ENCODE measurements around the gene RNF151. TPM values are rescaled to one million over a fixed set of nuclear protein-coding genes. Genes with fewer than 3 reads are reported as not detected.
A peak's percentile ranks its signal among the peaks of the same experiment; 100 is the strongest.
"Not testable (repeated sequence)": the region's sequence is repeated elsewhere in the genome, so short reads cannot be mapped to it uniquely, and the experiment has no call there.

The RNF151 gene, protein sequence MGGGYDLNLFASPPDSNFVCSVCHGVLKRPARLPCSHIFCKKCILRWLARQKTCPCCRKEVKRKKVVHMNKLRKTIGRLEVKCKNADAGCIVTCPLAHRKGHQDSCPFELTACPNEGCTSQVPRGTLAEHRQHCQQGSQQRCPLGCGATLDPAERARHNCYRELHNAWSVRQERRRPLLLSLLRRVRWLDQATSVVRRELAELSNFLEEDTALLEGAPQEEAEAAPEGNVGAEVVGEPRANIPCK
- total RNA-seq (2014; rRNA removed; shearing (Covaris generic)) = not detected in 2 replicates
- polyA plus RNA-seq (2015; cell fraction: cytosol; rRNA removed) = not detected in 2 replicates
- not detected in 2 replicates for polyA plus RNA-seq (2015; cell fraction: nucleus; rRNA removed)

DNA sequence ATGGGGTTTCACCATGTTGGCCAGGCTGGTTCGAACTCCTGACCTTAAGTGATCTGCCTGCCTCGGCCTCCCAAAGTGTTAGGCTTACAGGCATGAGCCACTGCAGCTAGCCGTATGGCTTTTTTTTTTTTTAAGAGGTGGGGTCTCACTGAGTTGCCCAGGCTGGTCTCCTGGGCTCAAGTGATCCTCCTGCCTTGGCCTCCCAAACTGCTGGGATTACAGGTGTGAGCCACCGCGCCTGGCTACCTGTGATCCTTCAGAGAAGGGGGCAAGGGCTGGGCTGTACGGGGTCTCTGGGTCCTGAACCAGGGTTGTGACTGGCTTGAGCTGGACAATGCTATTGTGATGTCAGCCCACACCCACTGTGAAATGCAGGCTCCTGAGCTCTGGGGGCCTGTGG lies at the start of gene RNF151:
Gene RNF151 (plus strand): TSS at position 397 of the 400 bp plus-strand sequence. CDS start 26 bp downstream, outside the sequence.
- in situ Hi-C loops (cut with HindIII; ENCODE audit: low pct_unique_long_range_greater_than_20kb, low sequenced_read_pairs) = no loop called here
- no peak for DNase-seq (ENCODE audit: low read depth, low spot score)

DNA sequence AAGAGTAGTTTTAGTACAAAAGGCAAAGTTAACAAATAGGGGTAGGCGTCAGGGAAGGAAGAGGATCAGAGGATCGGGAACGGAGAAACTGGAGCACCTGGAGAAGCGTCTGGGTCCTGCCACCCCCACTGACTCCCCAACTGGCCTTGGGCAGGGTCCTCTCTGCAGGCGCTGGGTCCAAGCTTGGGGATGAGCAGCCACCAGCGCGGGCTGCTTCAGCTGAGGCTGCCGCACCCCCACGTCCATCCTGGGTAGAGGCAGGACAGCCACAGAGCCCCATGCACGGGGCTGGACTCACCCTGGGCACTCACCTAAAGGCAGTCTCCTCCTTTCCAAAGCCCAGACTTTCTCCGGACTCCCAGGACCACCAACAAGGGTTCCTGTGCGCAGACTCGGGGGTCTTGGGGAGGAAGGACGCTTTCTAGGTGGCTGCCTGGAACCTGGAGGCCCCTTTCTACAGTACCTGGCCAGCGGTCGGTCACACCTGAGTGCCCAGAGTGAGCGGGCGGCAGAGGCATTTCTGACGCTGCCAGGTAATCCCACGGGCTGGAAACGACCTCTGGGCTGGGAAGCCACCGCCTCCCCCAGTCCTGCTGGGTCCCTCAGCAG lies 49.5 kb upstream of the RNF151 start:
- in situ Hi-C loops (cut with HindIII; ENCODE audit: low pct_unique_long_range_greater_than_20kb, low sequenced_read_pairs) = no loop called here
- DNase-seq (ENCODE audit: low read depth, low spot score) = no peak

DNA sequence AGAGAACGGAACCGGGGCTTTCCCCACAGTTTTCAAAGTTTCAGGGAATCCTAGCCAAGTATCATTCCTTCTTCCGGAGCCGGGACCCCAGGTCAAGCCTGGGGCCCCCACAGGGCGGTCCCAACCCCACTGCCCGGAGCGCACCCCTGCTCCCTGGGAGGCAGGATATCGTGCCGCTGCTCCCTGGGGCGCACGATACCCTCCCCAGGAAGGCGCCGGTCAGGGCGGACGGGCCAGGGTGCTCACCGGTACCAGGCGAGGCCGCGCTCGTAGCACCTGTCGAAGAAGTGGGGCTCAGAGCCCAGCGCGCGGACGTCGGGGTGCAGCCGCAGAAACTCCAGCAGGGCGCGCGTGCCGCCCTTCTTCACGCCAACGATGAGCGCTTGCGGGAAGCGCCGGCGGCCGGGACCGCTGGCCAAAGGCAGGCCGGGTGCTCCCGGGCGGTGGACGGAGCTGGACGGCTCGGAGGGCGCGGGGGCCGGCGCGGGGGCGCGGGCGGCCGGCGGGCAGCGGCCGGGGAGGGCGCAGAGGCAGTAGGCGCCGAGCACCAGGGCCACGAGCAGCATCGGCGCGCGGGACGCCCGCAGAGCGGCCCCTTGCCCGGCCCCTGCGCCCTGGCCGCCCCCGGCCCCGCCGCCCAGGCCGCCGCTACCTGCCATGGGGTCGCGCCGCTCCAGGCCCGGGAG lies 48.8 kb upstream of the RNF151 start:
- no peak for DNase-seq (ENCODE audit: low read depth, low spot score)

DNA sequence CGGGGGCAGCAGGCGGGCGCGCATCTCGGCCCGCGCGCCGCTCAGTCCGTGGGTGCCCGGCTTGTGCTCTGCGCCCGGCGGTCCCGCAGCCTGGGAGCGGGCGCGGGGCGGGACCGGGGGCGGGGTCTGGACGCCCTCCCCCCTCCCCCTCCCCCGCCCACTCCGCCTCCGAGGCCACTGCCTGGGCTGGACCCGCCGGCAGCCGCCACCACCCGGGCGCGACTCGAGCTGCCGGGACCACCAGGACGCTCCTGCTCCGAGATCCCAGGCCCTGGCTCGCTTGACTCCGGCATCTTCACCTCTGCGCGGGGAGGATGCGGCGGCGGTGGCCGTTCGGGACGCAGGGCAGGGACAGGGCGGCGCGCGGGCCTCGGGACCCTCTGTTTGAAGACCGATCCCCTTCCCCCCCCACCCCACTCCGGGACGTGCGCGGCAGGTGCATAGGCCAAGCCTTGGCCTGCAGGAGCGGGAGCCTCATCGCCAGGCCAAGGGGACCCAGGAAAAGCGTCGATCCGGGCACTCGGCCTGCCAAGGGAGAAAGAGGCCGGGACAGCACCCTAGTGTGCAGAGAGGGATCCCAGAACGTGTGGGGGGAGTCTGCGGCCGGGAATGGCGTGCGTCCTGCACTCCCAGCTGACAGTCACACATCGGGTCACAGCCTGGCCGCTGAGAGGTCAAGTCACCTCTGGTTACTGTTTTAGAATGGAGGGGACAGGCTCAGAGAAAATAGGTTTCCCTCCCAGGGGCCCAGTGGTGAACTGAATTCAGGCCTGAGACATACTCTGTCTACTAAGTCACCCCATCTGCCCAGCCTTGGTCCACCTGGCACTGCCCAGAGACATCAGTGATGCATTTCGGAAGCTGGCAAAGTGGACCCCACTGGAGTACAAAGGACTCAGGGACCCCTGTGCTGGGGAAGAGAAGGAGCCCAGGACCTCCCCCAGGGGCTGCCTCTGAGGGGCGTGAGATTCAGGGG lies 48.0 kb upstream of the RNF151 start, which contains the start of gene HS3ST6:
Gene HS3ST6 (minus strand): TSS at position 65 of the 976 bp plus-strand sequence. CDS start 92 bp downstream, outside the sequence.
- DNase-seq (ENCODE audit: low read depth, low spot score) = no peak
- in situ Hi-C loops (cut with HindIII; ENCODE audit: low pct_unique_long_range_greater_than_20kb, low sequenced_read_pairs) = no loop called here

More for the DNA sequence above, 48.8 kb upstream of the RNF151 start:
- in situ Hi-C loops (cut with HindIII; ENCODE audit: low pct_unique_long_range_greater_than_20kb, low sequenced_read_pairs) = no loop called here

DNA sequence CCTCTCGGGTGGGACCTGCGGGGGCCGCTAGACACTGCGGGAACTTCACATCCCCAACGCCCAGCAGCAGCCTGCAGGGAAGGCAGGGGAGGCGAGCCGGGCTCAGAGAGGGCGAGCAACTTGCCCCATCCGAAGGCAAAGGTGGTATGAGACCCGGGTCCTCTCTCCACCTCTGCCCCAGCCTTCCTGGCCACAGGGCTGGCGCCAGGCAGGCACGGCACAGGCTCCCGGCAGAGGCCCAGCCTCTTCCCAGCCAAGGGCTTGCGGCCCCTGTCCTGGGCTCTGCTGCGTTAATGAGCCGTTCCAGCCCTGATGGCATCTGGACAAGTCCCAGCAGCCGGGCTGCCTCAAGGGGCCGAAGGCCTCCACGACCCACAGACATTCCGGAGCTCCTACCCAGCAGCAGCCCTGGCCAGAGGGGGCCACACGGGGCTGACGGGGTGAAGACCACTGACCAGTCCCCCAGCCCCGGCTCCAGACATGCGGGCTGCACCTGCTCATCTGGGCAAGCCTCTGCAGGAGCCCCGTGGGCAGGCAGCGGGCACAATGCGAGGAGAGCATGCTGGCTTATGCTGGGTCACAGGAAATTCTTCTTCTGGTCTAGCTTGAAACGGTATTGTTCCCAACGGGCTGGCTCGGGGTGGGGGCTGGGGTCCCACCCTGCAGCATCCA lies 47.2 kb upstream of the RNF151 start:
- in situ Hi-C loops (cut with HindIII; ENCODE audit: low pct_unique_long_range_greater_than_20kb, low sequenced_read_pairs) = no loop called here
- DNase-seq (ENCODE audit: low read depth, low spot score) = no peak

DNA sequence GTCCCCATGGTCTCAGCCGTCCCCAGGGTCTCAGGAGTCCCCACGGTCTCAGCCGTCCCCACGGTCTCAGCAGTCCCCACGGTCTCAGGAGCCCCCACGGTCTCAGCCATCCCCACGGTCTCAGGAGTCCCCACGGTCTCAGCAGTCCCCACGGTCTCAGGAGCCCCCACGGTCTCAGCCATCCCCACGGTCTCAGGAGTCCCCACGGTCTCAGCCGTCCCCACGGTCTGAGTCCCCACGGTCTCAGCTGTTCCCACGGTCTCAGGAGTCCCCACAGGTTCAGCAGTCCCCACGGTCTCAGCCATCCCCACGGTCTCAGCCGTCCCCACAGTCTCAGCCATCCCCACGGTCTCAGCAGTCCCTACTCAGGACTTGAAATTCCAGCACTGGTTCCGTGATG lies 46.5 kb upstream of the RNF151 start:
- in situ Hi-C loops (cut with HindIII; ENCODE audit: low pct_unique_long_range_greater_than_20kb, low sequenced_read_pairs) = not testable (repeated sequence)

DNA sequence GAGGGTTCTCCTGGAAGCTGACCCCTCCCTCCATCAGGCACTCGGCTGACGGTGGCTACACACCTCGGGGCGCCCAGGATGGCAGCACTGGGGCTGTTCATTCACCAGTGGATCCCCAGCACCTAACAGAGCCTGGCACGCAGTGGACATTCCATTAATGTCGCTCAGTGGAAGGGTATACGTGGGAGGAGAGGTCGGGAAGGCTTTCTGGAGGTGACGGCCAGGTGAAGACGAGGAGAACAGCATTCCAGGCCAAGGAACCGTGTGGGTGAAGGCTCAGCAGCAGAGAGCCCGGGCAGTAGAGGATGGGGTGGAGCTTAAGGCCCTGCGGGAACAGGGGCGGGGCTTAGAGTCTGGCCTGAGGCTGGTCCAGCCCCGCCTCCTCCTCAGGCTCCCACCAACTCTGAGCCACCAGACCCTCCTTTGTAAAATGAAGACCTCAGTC lies 45.9 kb upstream of the RNF151 start:
- in situ Hi-C loops (cut with HindIII; ENCODE audit: low pct_unique_long_range_greater_than_20kb, low sequenced_read_pairs) = no loop called here
- DNase-seq (ENCODE audit: low read depth, low spot score) = peak; percentile 28

More for the DNA sequence above, 46.5 kb upstream of the RNF151 start:
- not testable (repeated sequence) for DNase-seq (ENCODE audit: low read depth, low spot score)

DNA sequence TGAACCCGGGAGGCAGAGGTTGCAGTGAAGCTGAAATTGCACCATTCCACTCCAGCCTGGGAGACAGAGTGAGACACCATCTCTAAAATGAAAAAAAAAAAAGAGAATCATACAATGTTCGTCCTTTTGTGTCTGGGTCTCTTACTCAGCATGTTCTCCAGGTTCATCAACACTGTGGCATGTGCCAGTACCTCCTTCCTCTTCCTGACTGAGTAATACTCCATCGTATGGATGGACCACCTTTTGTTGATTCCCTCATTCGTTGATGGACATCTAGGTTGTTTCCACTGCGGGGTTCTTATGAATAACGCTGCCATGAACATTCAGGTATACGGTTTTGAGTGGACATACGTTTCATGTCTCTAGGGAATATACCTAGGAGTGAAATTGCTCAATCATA lies 44.3 kb upstream of the RNF151 start:
- in situ Hi-C loops (cut with HindIII; ENCODE audit: low pct_unique_long_range_greater_than_20kb, low sequenced_read_pairs) = no loop called here

DNA sequence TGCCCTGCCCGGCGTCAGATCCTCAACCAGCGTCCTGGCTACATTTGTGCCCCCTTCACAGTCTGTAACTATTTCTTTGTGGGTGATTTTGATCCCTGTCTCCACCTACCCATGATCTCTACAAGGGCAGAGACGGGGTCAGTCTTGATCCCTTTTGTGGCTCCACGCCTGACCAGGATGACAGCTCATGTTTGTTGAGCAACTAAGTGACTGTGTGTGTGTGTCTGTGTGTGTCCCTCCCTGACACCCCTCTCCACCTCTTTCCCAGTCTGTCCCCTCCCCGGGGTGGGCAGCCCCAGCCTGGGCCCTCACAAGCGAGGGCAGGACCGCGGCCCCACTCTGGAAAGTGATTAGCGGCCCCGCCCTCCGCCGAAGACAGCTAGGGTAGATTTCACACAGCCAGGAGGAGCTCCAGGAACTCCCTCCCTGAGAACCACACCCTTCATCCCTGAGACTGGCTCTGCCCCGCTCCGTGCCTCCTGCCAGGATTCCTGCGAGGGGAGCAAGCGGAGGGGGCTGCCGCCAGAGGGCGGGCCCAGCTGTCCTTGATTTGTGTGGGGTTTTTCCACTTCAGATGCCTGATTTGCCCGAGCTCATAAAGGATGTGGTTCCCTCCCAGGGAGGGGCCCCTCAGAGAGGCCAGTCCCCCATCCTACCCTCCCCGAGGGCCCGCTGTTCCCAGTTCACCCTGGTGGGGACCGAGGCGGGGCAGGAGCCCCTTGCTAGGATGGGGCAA lies 43.2 kb upstream of the RNF151 start:
- DNase-seq (ENCODE audit: low read depth, low spot score) = no peak
- in situ Hi-C loops (cut with HindIII; ENCODE audit: low pct_unique_long_range_greater_than_20kb, low sequenced_read_pairs) = no loop called here

More for the DNA sequence above, 44.3 kb upstream of the RNF151 start:
- DNase-seq (ENCODE audit: low read depth, low spot score) = no peak

DNA sequence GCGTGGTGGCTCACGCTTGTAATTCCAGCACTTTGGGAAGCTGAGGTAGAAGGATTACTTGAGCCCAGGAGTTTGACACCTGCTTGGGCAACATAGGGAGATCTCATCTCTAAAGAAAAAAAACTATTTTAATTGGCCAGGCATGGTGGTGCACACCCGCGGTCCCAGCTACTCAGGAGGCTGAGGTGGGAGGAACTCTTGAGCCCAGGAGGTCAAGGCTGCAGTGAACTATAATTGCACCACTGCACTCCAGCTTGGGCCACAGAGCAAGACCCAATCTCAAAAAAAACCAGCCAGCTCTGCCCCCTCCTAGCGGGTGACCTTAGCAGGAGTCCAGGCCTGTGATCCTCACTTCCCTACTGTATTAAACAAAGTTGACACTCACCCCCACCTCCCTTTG lies 42.6 kb upstream of the RNF151 start:
- in situ Hi-C loops (cut with HindIII; ENCODE audit: low pct_unique_long_range_greater_than_20kb, low sequenced_read_pairs) = no loop called here
- DNase-seq (ENCODE audit: low read depth, low spot score) = no peak

DNA sequence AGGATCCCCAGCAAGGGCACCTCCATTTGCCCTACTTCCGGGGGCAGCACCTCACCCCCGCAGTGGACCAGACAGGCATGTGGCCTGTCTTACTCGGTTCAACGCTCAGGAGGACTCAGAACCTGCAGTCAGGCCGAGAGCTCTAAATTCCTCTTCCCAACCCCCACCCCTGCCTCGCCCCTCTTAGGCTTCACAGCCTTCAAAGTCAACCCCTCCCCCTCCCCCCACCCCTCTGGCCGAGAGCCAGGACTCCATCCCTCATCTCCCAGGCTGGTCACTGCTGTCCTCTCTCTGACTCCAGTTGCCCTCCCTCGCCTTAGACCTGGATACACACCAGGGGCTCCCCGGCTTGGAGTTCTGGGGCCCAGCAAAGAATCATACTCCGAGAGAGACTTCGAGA lies 40.4 kb upstream of the RNF151 start:
- no peak for DNase-seq (ENCODE audit: low read depth, low spot score)
- in situ Hi-C loops (cut with HindIII; ENCODE audit: low pct_unique_long_range_greater_than_20kb, low sequenced_read_pairs) = no loop called here

DNA sequence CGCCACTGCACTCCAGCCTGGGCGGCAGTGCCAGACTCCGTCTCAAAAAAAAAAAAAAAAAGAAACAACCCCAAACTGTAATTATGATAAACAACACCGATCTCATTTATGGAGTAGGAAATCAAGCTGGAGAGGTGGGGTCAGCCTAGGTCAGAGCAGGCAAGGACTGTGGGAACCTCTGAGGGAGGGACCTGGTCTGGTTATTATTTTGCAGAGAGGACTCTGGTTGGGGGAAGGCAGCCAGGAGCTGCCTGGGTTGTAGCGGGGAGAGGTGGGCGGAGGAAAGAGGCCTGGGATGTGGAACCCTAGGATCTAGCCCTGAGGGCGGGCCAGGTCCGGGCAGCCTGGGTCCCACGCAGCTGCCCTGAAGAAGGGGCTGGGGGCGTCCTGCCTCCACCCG lies 37.6 kb upstream of the RNF151 start:
- DNase-seq (ENCODE audit: low read depth, low spot score) = peak; percentile 51
- in situ Hi-C loops (cut with HindIII; ENCODE audit: low pct_unique_long_range_greater_than_20kb, low sequenced_read_pairs) = no loop called here

DNA sequence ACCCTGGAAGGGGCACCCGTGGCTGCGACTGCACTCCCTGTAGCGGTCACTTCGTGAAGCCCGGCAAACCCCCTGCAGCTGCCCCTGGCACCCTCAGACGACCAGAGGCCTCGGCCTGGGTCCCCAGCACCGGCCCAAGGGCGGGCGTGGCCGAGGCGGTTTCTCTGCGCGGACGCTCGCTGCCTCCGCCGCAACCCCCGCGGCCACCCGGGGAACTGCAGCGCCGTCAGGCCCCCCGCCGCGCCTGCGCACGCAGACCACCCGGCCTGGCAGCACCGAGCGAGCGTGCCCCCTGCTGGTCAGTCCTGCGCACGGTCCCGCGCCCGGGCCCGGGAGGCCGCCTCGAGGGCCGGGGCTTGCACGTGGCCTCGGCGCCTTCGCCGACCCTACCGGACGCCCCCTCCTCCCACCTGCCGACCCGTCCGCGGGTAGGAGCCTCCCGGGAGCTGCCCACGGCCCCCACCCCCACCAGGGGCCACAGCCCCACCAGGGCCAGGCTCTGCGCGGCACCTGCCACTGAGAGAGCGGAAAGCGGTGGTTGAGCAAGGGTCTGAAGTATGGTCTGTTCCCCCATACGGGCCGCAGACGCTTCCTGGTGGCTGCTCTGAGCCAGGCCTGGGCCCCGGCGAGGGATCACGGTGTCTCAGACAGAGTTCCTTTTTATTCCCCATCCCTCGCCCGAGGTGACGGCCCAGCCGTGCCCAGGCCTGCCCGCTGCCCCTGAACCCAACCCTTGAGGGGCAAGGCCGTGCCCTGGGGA lies 36.9 kb upstream of the RNF151 start:
- peak; percentile 71 for DNase-seq (ENCODE audit: low read depth, low spot score)
- in situ Hi-C loops (cut with HindIII; ENCODE audit: low pct_unique_long_range_greater_than_20kb, low sequenced_read_pairs) = no loop called here

DNA sequence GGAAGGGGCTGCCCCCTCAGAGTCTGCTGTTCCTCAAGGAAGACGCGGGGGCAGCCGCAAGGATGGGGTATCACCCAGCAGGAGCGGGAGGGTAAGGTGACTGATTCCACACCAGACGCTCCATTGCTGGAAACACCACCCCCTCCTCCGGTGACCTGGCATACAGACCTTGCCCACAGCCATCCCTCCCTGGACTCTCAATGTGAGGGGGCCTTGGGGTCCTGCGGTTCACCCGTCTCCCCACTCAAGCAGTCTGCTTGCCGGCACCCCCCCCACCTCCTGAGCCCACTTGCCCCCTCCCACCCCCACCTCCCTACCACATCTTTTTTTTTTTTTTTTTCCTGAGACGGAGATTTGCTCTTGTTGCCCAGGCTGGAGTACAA lies 36.3 kb upstream of the RNF151 start:
- no peak for DNase-seq (ENCODE audit: low read depth, low spot score)
- in situ Hi-C loops (cut with HindIII; ENCODE audit: low pct_unique_long_range_greater_than_20kb, low sequenced_read_pairs) = no loop called here
